PC-3 (cell line): ENCODE data around the gene ATP8A2. TPM values are rescaled to one million over a fixed set of nuclear protein-coding genes. Genes with fewer than 3 reads are reported as not detected.

ENCODE experiments used
- ATAC-seq: fragments of 200-7000 bp; cut with Tn5 transposase; 2 replicates; pipeline ENCODE4 v1.9.1; 2020; ENCODE audit warnings: mild to moderate bottlenecking, moderate library complexity
- BruUV-seq: library from RNA; stranded (reverse); fragments of 400-500 nt; replicated peaks from 2 replicates; lab custom pipeline; 2021; lab: Mats Ljungman, UMichigan
- CTCF ChIA-PET: fragments of 300-600 bp; sonication (Branson Sonifier 250); formaldehyde crosslinking; loops from one replicate; lab custom pipeline; 2022; ENCODE audit warnings: antibody characterized with exemption; lab: Charles Lee
- POLR2A ChIA-PET: fragments of 300-600 bp; sonication (Branson Sonifier 250); formaldehyde crosslinking; loops from one replicate; lab custom pipeline; 2022; ENCODE audit warnings: antibody characterized with exemption; ENCODE audit not compliant: unreplicated experiment; lab: Charles Lee
- DNase-seq: peaks from one replicate; pipeline ENCODE4 v3.0.0-alpha.2; 2015
- H2AFZ ChIP-seq: fragments of 300-600 bp; sonication (generic); 2 replicates; pipeline ENCODE4 v1.6.0; 2016; ENCODE audit warnings: antibody characterized with exemption, low read length
- H3F3A ChIP-seq: fragments of 300-600 bp; sonication (generic); one replicate; pipeline ENCODE4 v1.6.0; 2017; ENCODE audit warnings: antibody characterized with exemption, low read length, control low read depth, mild to moderate bottlenecking; ENCODE audit not compliant: unreplicated experiment
- H3K27ac ChIP-seq: fragments of 300-600 bp; sonication (generic); 2 replicates; pipeline ENCODE4 v1.5.1; 2016; ENCODE audit warnings: mild to moderate bottlenecking, low read length
- H3K27me3 ChIP-seq: fragments of 300-600 bp; sonication (generic); 2 replicates; pipeline ENCODE4 v1.6.1; 2016; ENCODE audit warnings: low read length, mixed read lengths
- H3K36me3 ChIP-seq: fragments of 300-600 bp; sonication (generic); 2 replicates; pipeline ENCODE4 v1.6.1; 2016; ENCODE audit warnings: low read depth, mixed run types, low read length, mixed read lengths
- H3K4me1 ChIP-seq: fragments of 300-600 bp; sonication (generic); 2 replicates; pipeline ENCODE4 v1.5.1; 2016; ENCODE audit warnings: low read length; ENCODE audit not compliant: insufficient read depth
- H3K4me2 ChIP-seq: fragments of 300-600 bp; sonication (generic); 2 replicates; pipeline ENCODE4 v1.6.0; 2016; ENCODE audit warnings: low read length
- H3K4me3 ChIP-seq: fragments of 300-600 bp; sonication (generic); 2 replicates; pipeline ENCODE4 v1.5.1; 2016; ENCODE audit warnings: mild to moderate bottlenecking, low read length, mixed read lengths
- H3K79me2 ChIP-seq: fragments of 300-600 bp; sonication (generic); 2 replicates; pipeline ENCODE4 v1.6.1; 2017; ENCODE audit warnings: low read length, mixed read lengths
- H3K9ac ChIP-seq: fragments of 300-600 bp; sonication (generic); 2 replicates; pipeline ENCODE4 v1.6.0; 2016; ENCODE audit warnings: mild to moderate bottlenecking, low read length
- H3K9me2 ChIP-seq: fragments of 300-600 bp; sonication (generic); replicated peaks from 2 replicates; pipeline ENCODE4 v1.6.1; 2016; ENCODE audit warnings: mixed run types, low read length, mixed read lengths
- H3K9me3 ChIP-seq: fragments of 300-600 bp; sonication (generic); 2 replicates; pipeline ENCODE4 v1.6.1; 2016; ENCODE audit warnings: low read length, mixed read lengths
- H4K20me1 ChIP-seq: fragments of 300-600 bp; sonication (generic); 2 replicates; pipeline ENCODE4 v1.6.1; 2016; ENCODE audit warnings: low read length, mixed read lengths
- EZH2 ChIP-seq: fragments of 300-600 bp; sonication (generic); IDR thresholded peaks from one replicate; pipeline ENCODE4 v1.6.1; 2017; ENCODE audit warnings: antibody characterized with exemption, mild to moderate bottlenecking, low read length; ENCODE audit not compliant: unreplicated experiment
- EZH2phosphoT487 ChIP-seq: fragments of 300-600 bp; sonication (generic); IDR thresholded peaks from 2 replicates; pipeline ENCODE4 v1.6.1; 2018; ENCODE audit warnings: mild to moderate bottlenecking, antibody characterized with exemption, low read length, borderline replicate concordance
- intact Hi-C: fragments of 100-400 bp; cut with micrococcal nuclease; formaldehyde crosslinking; loops from 2 replicates; pipeline ENCODE4 v1.9.0; 2023
- total RNA-seq: library from RNA; depleted of rRNA; stranded (reverse); fragments of >200 nt; gene quantifications from 2 replicates; pipeline ENCODE4 v1.2.3, GENCODE V29; 2014
- TF ChIP-seq, protein P1 (sequence below): fragments of 300-600 bp; sonication (generic); conservative IDR thresholded peaks from 2 replicates; pipeline ENCODE4 v1.5.1; 2017; ENCODE audit warnings: antibody characterized with exemption, low read depth, mild to moderate bottlenecking, low read length

Gene ATP8A2
- total RNA-seq, 1 experiment from 2014 or later = 0.04 TPM

- Histone ChIP-seq H3K79me2 (no peaks in the 10 kb centered on the region), H3K36me3 (no peaks in the 10 kb centered on the region), H2AFZ (no peak overlapping the region), H3K4me1 (peaks cover 12% of the 10 kb centered on the region), H3K4me2 (no peak overlapping the region), H3K27me3 (no peaks in the 10 kb centered on the region), H3K9ac (no peak overlapping the region), H3K9me3 (no peaks in the 10 kb centered on the region), H3F3A (no peaks in the 10 kb centered on the region), H3K4me3 (no peak overlapping the region), H4K20me1 (no peaks in the 10 kb centered on the region), H3K27ac (no peak overlapping the region), H3K9me2 (no peaks in the 10 kb centered on the region)
- intact Hi-C loops = loop anchor here (10.0 kb wide), 1 partner anchor 127 kb away; no protein-coding TSS in a partner anchor
- ATAC-seq (no peak), DNase-seq (no peak)
- BruUV-seq = no TSS peak
- TF ChIP-seq, protein P1, sequence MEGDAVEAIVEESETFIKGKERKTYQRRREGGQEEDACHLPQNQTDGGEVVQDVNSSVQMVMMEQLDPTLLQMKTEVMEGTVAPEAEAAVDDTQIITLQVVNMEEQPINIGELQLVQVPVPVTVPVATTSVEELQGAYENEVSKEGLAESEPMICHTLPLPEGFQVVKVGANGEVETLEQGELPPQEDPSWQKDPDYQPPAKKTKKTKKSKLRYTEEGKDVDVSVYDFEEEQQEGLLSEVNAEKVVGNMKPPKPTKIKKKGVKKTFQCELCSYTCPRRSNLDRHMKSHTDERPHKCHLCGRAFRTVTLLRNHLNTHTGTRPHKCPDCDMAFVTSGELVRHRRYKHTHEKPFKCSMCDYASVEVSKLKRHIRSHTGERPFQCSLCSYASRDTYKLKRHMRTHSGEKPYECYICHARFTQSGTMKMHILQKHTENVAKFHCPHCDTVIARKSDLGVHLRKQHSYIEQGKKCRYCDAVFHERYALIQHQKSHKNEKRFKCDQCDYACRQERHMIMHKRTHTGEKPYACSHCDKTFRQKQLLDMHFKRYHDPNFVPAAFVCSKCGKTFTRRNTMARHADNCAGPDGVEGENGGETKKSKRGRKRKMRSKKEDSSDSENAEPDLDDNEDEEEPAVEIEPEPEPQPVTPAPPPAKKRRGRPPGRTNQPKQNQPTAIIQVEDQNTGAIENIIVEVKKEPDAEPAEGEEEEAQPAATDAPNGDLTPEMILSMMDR = no peak
- TF ChIP-seq EZH2 = no peak
- TF ChIP-seq EZH2phosphoT487 = no peak
- CTCF ChIA-PET = no interaction called here
- POLR2A ChIA-PET = no interaction called here
Measured at GRCh38 chr13:25881971-25882451, 510.2 kb downstream of the ATP8A2 start.

DNA sequence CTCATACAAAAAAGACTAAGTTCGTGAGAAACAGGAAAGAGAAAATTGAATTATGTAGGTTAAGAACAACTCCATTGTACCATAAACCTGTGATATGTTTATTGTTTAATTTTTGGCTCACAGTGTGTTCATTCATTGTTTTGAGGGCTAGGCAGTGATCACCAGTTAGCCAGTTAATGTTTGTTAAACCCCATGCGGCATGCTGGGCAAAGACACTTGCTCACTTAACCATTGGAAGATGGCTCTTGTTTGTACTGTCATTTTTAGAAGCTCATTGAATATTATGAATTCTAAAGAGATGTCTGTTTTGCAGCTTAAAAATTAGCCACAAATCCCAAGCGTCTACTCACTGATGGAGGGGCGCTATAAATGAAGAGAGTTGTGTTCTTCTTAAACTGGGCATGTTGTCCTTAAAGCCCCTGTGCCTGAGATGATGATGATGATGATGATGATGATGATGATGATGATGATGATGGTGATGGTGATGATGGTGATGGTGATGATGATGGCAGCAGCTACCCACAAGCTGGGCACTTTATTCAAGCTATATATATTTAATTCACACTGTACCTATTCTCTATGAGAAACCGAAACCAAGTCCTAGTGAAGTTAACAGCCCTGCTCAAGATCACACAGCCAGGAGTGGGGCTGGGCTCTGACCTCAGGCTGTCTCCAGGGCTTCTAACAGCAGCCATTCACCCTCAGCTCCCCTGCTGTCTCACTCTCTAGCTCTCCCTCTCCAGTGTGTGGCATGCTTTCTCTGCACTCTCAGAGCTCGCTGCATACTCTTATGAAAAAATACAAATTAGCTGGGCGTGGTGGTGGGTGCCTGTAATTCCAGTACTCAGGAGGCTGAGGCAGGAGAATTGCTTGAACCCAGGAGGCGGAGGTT is 510.9 kb downstream of the ATP8A2 start:
- intact Hi-C loops = loop anchor here (10.0 kb wide), 1 partner anchor 128 kb away; no protein-coding TSS in a partner anchor
- no peak overlapping the region for H3K4me3 ChIP-seq
- peaks cover 19% of the 10 kb centered on the region for H3K4me1 ChIP-seq
- no peak overlapping the region for H3K9ac ChIP-seq
- no peak for DNase-seq
- no peaks in the 10 kb centered on the region for H3K9me2 ChIP-seq
- CTCF ChIA-PET = no interaction called here
- no TSS peak for BruUV-seq
- TF ChIP-seq EZH2 (no peak), EZH2phosphoT487 (no peak)
- TF ChIP-seq, protein P1 = no peak
- no peaks in the 10 kb centered on the region for H4K20me1 ChIP-seq
- H3F3A ChIP-seq = no peaks in the 10 kb centered on the region
- H3K36me3 ChIP-seq = no peaks in the 10 kb centered on the region
- POLR2A ChIA-PET = no interaction called here
- no peaks in the 10 kb centered on the region for H3K27me3 ChIP-seq
- ATAC-seq = no peak
- H3K79me2 ChIP-seq = no peaks in the 10 kb centered on the region
- H3K27ac ChIP-seq = no peak overlapping the region
- H3K4me2 ChIP-seq = no peak overlapping the region
- H3K9me3 ChIP-seq = no peaks in the 10 kb centered on the region
- no peak overlapping the region for H2AFZ ChIP-seq

DNA sequence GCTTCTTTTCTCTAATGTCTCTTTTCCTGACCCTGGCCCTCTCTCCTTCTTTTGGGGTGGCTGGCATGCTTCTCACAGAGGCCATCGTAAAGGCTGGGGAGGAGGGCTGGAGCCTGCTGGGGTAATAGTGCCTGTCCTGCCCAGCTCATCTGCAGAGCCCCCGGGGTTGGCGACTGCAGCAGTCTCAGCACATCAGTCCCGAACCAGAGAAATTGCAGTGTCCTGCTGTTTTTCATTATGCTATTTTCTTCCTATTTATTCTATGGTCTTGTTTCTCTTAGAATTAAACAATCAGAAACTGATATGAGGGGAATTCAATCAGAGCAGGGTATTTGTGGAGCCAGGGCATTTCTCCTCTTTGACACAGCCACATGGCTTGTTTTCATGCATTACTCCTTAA is 513.6 kb downstream of the ATP8A2 start:
- intact Hi-C loops = loop anchor here (10.0 kb wide), 1 partner anchor 131 kb away; no protein-coding TSS in a partner anchor
- POLR2A ChIA-PET = no interaction called here
- CTCF ChIA-PET = no interaction called here
- no peak overlapping the region for H3K4me3 ChIP-seq
- no peak overlapping the region for H3K9ac ChIP-seq
- H3K4me1 ChIP-seq = peaks cover 20% of the 10 kb centered on the region
- ATAC-seq (no peak), DNase-seq (no peak)
- no peak overlapping the region for H3K4me2 ChIP-seq
- H3F3A ChIP-seq = no peaks in the 10 kb centered on the region
- no peaks in the 10 kb centered on the region for H3K36me3 ChIP-seq
- no peaks in the 10 kb centered on the region for H3K27me3 ChIP-seq
- H3K9me2 ChIP-seq = no peaks in the 10 kb centered on the region
- no peaks in the 10 kb centered on the region for H3K9me3 ChIP-seq
- no peaks in the 10 kb centered on the region for H4K20me1 ChIP-seq
- H3K79me2 ChIP-seq = no peaks in the 10 kb centered on the region
- no peak overlapping the region for H2AFZ ChIP-seq
- TF ChIP-seq EZH2 = no peak
- TF ChIP-seq, protein P1 = no peak
- no peak for TF ChIP-seq EZH2phosphoT487
- H3K27ac ChIP-seq = no peak overlapping the region
- no TSS peak for BruUV-seq
